OCI-LY7 (cell line): ENCODE data around the gene MRC1.

Source experiments
- EZH2phosphoT487 ChIP-seq: fragments of 200-600 bp; sonication (generic); IDR thresholded peaks from 2 replicates; pipeline ENCODE4 v1.6.1; 2018; ENCODE audit warnings: low read depth, borderline replicate concordance, mild to moderate bottlenecking, mixed run types, antibody characterized with exemption, low read length, moderate library complexity, mixed read lengths
- TF ChIP-seq, protein P1 (sequence below): fragments of 200-600 bp; sonication (generic); conservative IDR thresholded peaks from 2 replicates; pipeline ENCODE4 v1.5.1; 2014; ENCODE audit warnings: mild to moderate bottlenecking, antibody characterized with exemption, low read length, moderate library complexity, mixed read lengths

DNA sequence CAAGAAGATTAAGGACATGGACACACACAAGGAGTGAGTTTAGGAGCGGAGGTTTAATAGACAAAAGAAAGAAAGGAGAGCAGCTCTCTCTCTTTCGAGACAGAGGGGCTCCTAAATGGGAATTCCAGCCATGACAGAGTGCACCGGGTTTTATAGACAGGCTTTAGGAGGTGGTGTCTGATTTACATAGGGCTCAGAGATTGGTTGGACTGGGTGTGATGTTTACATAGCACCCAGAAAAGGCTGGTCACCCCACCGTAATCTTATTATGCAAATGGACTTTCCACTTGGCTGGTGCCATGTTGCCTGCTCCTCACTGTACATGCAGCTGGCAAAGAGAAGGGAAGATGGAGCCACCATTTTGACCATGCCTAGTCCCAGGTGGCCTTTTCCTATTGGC is 28.4 kb upstream of the MRC1 start:
- no peak for TF ChIP-seq EZH2phosphoT487
- TF ChIP-seq, protein P1, sequence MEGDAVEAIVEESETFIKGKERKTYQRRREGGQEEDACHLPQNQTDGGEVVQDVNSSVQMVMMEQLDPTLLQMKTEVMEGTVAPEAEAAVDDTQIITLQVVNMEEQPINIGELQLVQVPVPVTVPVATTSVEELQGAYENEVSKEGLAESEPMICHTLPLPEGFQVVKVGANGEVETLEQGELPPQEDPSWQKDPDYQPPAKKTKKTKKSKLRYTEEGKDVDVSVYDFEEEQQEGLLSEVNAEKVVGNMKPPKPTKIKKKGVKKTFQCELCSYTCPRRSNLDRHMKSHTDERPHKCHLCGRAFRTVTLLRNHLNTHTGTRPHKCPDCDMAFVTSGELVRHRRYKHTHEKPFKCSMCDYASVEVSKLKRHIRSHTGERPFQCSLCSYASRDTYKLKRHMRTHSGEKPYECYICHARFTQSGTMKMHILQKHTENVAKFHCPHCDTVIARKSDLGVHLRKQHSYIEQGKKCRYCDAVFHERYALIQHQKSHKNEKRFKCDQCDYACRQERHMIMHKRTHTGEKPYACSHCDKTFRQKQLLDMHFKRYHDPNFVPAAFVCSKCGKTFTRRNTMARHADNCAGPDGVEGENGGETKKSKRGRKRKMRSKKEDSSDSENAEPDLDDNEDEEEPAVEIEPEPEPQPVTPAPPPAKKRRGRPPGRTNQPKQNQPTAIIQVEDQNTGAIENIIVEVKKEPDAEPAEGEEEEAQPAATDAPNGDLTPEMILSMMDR, result no peak
